T-helper 1 cell treated with Interleukin-12 subunit alpha and Interleukin-12 subunit beta and Interleukin-4 antibody, amounts not matched to agents 30 μg/mL and 1 μg/mL, for 36 hours (primary cell): Measurements from ENCODE around the gene ANKLE1.
"Not testable (repeated sequence)": the region's sequence is repeated elsewhere in the genome, so short reads cannot be mapped to it uniquely, and the experiment has no call there.

Experiments
- H3K27ac Mint-ChIP-seq: one replicate; pipeline ENCODE4 v1.8.0; 2021; ENCODE audit warnings: mild to moderate bottlenecking, mixed read lengths
- H3K27me3 Mint-ChIP-seq: one replicate; pipeline ENCODE4 v1.8.0; 2021; ENCODE audit warnings: low read depth, mixed read lengths
- H3K36me3 Mint-ChIP-seq: one replicate; pipeline ENCODE4 v1.8.0; 2021; ENCODE audit warnings: low read depth, mixed read lengths
- H3K4me1 Mint-ChIP-seq: one replicate; pipeline ENCODE4 v1.8.0; 2021; ENCODE audit warnings: low read depth, mixed read lengths
- H3K4me3 Mint-ChIP-seq: one replicate; pipeline ENCODE4 v1.8.0; 2021; ENCODE audit warnings: mild to moderate bottlenecking, moderate library complexity, mixed read lengths
- H3K9me3 Mint-ChIP-seq: one replicate; pipeline ENCODE4 v1.8.0; 2021; ENCODE audit warnings: mixed read lengths

Gene ANKLE1

DNA sequence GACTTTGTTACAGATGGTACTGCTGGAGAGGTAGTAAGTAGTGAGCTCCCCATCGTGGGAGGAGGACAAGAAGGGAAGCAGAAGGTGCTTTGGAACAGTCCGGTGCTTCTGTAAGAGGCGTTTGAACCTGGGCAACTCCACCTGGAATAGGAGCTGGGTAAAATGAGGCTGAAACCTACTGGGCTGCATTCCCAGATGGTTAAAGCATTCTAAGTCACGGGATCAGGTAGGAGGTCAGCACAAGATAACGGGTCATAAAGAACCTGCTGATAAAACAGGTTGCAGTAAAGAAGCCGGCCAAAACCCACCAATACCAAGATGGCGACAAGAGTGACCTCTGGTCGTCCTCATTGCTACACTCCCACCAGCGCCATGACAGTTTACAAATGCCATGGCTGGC lies 5.1 kb downstream of the ANKLE1 start:
- H3K9me3 Mint-ChIP-seq = no peaks in the 10 kb centered on the region
- no peak overlapping the region for H3K4me3 Mint-ChIP-seq
- peaks cover 5% of the 10 kb centered on the region for H3K4me1 Mint-ChIP-seq
- no peaks in the 10 kb centered on the region for H3K27me3 Mint-ChIP-seq
- no peaks in the 10 kb centered on the region for H3K36me3 Mint-ChIP-seq
- H3K27ac Mint-ChIP-seq = no peak overlapping the region

DNA sequence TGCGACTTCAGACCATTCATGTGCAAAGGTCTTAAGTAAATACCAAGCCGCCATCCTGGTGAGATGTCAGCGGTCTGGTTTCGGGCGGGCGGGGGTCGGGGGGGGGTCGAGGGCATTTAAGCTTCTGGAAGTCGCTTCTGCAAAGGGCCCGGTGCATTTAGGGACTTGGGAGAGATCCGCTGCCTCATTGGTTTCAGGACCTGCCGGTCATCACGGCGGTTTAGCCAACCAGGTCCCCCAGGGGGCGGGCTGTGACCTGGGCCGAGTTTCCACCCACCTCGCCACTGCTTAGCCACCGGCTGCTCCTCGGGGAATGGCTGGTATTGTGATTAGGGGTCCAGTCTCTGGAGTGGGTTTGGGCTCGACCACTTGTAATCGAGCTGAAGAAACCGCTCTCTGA lies 7.8 kb downstream of the ANKLE1 start:
- H3K9me3 Mint-ChIP-seq = no peaks in the 10 kb centered on the region
- no peaks in the 10 kb centered on the region for H3K36me3 Mint-ChIP-seq
- H3K4me3 Mint-ChIP-seq = no peak overlapping the region
- H3K27me3 Mint-ChIP-seq = no peaks in the 10 kb centered on the region
- no peak overlapping the region for H3K27ac Mint-ChIP-seq
- peaks cover 5% of the 10 kb centered on the region for H3K4me1 Mint-ChIP-seq

DNA sequence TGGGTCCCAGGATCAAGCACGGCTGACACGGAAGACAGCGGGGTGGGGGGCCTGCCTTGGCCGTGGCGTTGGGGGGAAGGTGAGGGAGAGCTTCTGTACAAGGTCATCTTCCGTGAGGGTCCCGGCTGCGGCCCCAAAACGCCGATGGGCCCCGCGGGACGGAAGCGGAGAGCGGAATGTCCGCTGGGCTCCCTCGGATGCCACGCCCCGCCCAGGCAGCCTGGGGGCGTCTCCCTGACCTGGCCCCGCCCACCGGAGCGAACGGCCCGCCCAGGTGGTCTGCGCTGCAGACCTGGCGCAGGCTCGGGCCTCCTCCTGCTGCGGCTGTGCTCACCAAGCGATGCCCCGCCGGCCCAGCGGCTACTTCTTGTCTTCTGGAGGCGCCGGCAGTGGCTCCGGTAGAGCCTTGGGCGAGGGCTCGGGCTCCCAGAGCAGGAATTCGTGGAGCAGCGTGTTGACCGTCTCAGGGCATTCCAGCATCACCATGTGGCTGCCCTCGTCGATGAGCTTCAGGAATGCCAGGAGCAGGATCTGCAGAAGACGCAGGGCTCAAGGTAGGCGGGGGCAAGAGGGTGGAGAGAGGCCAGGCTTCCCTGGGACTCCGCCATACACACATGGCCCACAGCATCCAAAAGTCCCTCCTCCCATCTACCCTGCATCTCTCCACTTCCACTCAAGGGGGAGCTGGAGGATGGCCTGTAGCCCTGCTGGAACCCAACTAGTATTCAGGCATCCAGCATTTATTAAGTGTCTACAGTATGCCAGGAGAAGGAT lies 10.8 kb downstream of the ANKLE1 start:
- Mint-ChIP-seq H3K27me3 (no peaks in the 10 kb centered on the region), H3K4me1 (peaks cover 5% of the 10 kb centered on the region), H3K27ac (peak overlapping the region; percentile 34), H3K9me3 (no peaks in the 10 kb centered on the region), H3K4me3 (peak overlapping the region; percentile 84), H3K36me3 (no peaks in the 10 kb centered on the region)

DNA sequence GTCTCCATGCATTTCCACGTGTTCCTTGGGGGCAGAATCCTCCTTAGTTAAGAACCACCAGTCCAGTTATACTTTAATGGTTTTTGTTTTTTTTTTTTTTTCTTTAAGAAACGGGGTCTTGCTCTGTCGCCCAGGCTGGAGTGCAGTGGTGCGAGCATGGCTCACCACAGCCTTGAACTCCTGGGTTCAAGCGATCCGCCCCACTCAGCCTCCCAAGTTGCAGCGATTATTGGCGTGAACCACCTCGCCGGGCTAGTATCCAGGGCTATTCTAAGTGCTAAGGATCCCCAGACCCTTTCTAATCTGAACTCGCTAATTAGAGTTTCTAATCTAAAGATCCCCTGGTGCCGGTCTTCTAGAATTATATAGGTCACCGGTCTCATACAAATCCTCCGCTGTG lies 11.9 kb downstream of the ANKLE1 start:
- Mint-ChIP-seq H3K4me3 (no peak overlapping the region), H3K9me3 (no peaks in the 10 kb centered on the region), H3K4me1 (peaks cover 5% of the 10 kb centered on the region), H3K27me3 (no peaks in the 10 kb centered on the region), H3K27ac (no peak overlapping the region), H3K36me3 (no peaks in the 10 kb centered on the region)

DNA sequence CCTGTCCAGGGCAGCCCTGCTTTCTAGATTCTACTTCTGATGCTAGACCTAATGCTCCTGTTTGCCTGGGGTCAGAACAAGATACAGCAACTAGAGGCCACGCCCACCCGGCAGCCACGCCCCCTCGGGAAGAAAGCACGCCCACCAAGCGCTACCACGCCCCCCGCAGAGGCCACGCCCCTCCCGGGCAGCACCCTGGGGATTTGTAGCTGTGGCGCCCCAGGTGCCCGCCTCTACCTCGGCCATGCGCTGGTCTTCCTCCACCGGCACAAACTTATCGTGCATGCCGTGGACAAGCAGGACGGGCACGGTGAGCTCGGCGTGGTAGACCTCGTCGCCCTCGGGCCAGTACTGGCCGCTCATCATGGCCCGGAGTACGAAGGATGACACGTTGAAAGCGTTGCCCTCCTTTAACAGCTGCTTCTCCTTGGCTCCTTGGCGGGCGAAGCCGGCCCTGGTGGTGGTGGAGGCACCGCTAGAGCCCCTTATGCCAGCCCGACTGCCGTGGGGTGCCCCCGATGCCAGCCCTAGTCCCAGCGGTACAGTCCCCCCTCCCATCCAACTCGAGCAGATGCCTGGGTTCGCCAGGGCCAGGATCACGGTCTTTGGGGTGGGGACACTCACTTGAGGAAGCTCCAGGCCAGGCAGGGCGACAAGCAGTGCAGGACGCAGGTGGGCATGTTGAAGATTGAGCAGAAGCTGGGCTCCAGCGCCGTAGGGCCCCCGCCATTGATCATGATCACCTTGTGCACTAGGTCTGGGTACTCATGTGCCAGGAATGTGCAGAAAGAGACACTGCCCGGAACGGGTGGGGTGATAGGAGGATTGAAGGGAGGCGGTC lies 12.6 kb downstream of the ANKLE1 start:
- Mint-ChIP-seq H3K27me3 (no peaks in the 10 kb centered on the region), H3K4me3 (no peak overlapping the region), H3K27ac (no peak overlapping the region), H3K9me3 (no peaks in the 10 kb centered on the region), H3K4me1 (peaks cover 5% of the 10 kb centered on the region), H3K36me3 (peaks cover 3% of the 10 kb centered on the region)

DNA sequence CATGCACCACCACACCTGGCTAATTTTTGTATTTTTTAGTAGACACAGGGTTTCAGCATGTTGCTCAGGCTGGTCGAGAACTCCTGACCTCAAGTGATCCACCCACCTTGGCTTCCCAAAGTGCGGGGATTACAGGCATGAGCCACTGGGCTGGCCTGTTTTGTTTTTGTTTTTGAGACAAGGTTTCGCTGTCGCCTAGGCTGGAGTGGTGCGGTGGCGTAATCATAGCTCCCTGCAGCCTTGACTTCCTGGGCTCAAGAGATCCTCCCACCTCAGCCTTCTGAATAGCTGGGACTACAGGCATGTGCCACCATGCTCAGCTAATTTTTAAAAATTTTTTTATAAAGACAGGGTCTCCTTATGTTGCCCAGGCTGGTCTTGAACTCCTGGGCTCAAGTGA lies 13.8 kb downstream of the ANKLE1 start:
- not testable (repeated sequence) for H3K27ac Mint-ChIP-seq, H3K9me3 Mint-ChIP-seq, H3K27me3 Mint-ChIP-seq, H3K4me3 Mint-ChIP-seq, H3K36me3 Mint-ChIP-seq, H3K4me1 Mint-ChIP-seq

DNA sequence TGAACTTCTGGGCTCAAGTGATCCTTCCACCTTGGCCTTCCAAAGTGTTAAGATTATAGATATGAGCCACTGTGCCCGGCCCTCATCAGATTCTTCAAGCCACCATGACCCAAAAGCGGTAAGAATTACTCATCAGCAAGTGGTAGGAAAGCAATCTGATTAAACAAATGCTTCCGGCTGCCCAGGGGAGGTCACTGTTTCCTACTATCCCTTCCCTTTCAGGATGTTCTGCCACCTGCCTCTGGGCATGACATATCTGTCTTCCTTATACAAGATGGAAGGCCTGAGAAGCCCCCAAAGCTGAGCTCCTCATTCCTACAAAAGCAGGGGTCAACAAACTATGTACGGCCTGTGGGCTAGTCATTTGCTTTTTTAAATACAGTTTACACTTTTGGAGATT lies 14.6 kb downstream of the ANKLE1 start:
- H3K27me3 Mint-ChIP-seq = no peaks in the 10 kb centered on the region

DNA sequence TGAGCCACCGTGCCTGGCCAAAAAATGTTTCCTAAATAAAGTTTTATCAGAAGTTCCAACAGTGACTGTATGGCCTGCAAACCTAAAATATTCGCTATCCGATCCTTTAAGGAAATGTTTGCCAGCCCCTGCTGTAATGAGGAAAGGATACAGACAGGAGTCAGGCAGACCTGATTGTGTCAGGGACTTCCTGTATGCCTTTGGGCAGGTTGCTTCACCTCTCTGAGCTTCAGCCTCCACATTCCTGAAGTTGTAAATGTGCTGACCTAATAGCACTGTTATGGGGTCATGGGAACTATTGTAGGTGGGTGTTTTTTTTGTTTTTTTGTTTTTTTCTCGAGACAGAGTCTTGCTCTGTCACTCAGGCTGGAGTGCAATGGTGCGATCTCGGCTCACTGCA lies 15.3 kb downstream of the ANKLE1 start:
- Mint-ChIP-seq H3K4me3 (no peak overlapping the region), H3K27me3 (no peaks in the 10 kb centered on the region), H3K36me3 (peaks cover 3% of the 10 kb centered on the region), H3K9me3 (no peaks in the 10 kb centered on the region), H3K4me1 (peaks cover 5% of the 10 kb centered on the region), H3K27ac (no peak overlapping the region)

More for the DNA sequence above, 14.6 kb downstream of the ANKLE1 start:
- Mint-ChIP-seq H3K27ac (no peak overlapping the region), H3K4me3 (no peak overlapping the region), H3K4me1 (peaks cover 5% of the 10 kb centered on the region), H3K9me3 (no peaks in the 10 kb centered on the region), H3K36me3 (peaks cover 3% of the 10 kb centered on the region)

DNA sequence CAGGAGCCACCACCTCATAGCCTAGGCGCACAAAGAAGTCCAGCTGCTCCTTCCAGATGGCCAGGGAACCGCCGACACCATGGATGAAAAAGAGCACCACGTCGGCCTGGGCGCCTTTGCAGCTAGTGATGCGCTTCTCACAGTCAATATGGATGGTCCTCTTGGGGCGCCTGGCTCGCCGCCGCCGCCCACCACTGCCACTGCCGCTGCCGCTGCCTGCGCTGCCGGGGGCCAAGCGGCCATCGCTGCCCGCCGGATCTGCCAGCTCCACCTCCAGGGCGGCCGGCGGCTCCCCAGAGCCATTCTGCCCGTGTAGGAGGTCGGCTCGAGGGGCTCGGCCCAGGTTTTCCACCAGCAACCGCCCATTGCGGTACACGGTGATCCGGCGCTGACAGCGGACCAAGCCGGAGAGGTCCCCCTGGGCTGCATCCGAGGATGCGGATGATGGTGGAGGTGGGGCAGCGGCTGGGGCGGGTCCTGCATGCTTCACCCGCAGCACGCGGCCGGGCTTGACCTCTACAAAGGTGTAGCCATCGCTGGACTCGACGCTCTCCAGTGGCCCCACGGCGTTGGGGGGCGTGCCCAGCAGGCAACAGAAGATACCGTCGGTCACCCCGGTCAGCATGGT lies 19.4 kb downstream of the ANKLE1 start:
- H3K27me3 Mint-ChIP-seq = no peaks in the 10 kb centered on the region

DNA sequence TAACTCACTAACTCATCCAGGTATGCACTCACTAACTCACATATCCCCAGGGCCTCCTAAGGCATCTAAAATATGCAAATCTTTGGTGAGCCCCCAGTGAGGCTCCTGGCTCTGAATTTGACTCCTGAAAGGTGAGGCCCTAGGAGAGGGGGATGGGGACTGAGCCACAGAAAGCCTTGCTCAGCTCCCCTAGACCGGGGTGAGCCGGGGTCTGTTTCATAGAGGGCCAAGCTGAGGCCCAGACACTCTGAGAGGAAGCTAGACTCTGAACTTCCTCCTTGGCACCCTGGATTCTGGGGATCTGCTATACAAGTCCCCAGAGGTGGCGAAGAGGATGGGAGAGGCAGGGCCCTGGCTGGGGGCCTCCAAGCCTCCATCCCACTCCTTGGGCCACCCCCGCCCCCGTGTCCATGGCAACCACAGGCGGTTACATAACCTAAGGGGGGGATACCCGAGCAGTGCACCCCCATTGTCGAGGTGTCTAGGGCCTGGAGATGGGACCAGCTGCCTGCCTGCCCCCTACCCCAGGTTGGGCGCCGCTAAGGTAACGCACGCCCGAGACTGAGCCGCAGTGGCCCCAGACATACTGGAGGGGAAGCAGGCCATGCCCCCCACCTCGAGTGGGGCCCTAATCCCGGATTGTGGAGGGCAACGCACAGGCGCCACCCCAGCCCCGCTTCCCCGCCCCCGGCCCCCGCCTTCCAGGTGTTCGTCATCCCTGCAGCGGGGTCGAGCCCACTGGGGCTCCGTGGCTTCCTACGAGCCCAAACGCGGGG lies 20.9 kb downstream of the ANKLE1 start:
- H3K4me3 Mint-ChIP-seq = peak overlapping the region; percentile 69
- H3K27ac Mint-ChIP-seq = no peak overlapping the region
- H3K27me3 Mint-ChIP-seq = no peaks in the 10 kb centered on the region
- peaks cover 28% of the 10 kb centered on the region for H3K4me1 Mint-ChIP-seq
- no peaks in the 10 kb centered on the region for H3K9me3 Mint-ChIP-seq
- peaks cover 3% of the 10 kb centered on the region for H3K36me3 Mint-ChIP-seq

More for the DNA sequence above, 19.4 kb downstream of the ANKLE1 start:
- Mint-ChIP-seq H3K36me3 (peaks cover 3% of the 10 kb centered on the region), H3K27ac (no peak overlapping the region), H3K9me3 (no peaks in the 10 kb centered on the region), H3K4me1 (peaks cover 20% of the 10 kb centered on the region), H3K4me3 (peak overlapping the region; percentile 71)

DNA sequence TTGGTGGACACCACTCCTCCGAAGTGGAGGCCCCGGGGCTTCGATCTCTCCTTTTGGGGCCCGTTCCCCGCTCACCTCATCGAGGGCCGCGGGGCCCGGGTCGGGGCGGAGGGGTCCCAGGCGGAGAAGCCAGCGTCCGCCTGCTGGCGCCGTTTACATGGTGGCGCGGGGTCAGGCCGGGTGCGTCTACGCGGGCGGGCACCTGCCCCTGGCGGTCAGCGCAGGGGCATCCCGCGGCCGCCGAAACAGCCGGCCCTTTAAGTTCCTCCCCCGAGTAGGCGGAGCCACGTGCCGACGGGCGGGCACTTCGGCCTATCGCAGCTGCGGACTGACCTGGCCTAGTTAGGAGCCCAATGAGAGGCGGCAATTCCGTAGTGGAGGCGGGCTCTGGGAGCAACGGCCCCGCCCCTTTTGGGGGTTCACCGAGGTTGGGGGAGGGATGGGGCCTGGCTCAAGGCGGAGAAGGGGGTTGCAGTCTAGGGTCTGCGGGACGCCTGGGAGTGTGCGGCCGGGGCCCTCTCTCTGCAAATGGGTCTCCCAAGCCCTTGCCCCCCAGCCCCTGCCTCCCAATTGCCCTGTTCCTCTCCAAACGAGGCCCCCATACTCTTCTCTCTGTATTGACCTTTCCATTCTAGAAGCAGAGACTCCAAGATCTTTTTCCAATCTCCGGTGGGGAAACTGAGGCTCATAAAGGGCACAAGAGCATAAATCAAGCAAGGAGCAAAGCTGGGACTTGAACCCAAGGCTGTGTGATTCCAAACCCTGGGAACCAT lies 21.7 kb downstream of the ANKLE1 start, which contains the start of gene ABHD8:
Gene ABHD8 (minus strand): TSS at position 259 of the 773 bp plus-strand sequence. CDS start 1,809 bp downstream, outside the sequence.
- Mint-ChIP-seq H3K27ac (peak within 1 kb of the TSS; percentile 55), H3K4me1 (peaks cover 33% of the 10 kb centered on the region), H3K4me3 (peak within 1 kb of the TSS; percentile 69), H3K27me3 (no peaks in the 10 kb centered on the region), H3K36me3 (peaks cover 3% of the 10 kb centered on the region), H3K9me3 (no peaks in the 10 kb centered on the region)

DNA sequence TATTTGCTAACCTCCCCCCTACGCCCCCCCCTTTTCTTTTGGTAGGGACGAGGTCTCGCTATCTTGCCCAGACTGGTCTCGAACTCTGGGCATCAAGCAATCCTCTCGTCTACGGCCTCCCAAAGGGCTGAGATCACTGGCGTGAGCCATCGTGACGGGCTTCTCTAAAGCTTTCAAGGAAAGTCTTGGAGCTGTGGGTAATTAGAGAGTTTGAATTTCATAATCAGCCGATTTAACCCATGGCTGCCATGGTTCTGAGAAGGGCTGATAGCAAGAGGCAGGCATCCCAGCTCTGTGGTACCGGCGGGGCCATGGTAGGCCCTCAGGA lies 22.2 kb downstream of the ANKLE1 start:
- no peaks in the 10 kb centered on the region for H3K27me3 Mint-ChIP-seq
- peak overlapping the region; percentile 61 for H3K4me3 Mint-ChIP-seq
- no peaks in the 10 kb centered on the region for H3K9me3 Mint-ChIP-seq
- no peak overlapping the region for H3K27ac Mint-ChIP-seq
- peaks cover 33% of the 10 kb centered on the region for H3K4me1 Mint-ChIP-seq
- peaks cover under 1% of the 10 kb centered on the region for H3K36me3 Mint-ChIP-seq

DNA sequence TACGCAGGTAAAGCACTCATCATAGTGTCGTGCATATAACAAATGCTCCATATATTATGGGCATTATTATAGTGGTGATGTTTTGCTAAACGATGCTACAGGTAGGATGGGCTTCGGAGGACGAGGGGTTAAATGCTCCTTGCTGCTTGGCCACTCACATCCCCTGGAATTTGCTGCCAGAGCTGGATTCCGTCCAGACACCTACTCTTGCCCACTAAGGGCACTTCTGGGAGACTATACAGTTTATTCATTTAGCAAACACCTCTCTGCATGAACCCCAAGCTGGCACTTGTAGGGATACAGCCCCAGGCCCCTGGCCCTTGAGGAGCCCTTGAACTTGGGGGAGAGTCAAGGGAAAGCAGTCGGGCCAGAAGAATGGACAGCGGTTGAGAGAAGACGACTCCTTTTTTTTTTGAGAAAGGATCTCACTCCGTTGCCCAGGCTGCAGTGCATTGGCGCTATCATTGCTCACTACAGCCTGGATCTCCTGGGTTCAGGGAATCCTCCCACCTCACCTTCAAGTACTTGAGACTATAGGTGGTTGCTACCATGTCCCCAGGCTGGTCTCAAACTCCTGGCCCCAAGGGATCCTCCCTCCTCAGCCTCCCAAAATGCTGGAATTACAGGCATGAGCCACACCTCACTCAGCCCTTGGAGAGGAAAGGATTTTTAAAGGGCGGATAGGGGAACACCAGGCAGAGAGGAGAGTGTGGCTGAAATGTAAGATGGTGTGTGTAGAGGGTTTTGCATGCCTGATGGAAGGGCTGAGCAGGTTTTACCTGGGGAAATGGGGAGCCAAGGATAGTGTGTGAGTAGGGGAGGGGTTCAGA lies 22.9 kb downstream of the ANKLE1 start:
- peak overlapping the region; percentile 77 for H3K27ac Mint-ChIP-seq
- H3K9me3 Mint-ChIP-seq = no peaks in the 10 kb centered on the region
- H3K27me3 Mint-ChIP-seq = no peaks in the 10 kb centered on the region
- peaks cover 4% of the 10 kb centered on the region for H3K36me3 Mint-ChIP-seq
- peaks cover 38% of the 10 kb centered on the region for H3K4me1 Mint-ChIP-seq
- peak overlapping the region; percentile 88 for H3K4me3 Mint-ChIP-seq
